Mesenchymal stem cell (in vitro differentiated cells and primary cell): ENCODE data around the gene SNRPF.

Experiments used
- DNase-seq: peaks from one replicate; pipeline ENCODE4 v3.0.0-alpha.2; 2013
- H2AFZ ChIP-seq: one replicate; pipeline ENCODE4 v1.6.1; 2013; ENCODE audit warnings: low read depth, mild to moderate bottlenecking, control low read depth, inconsistent platforms, low read length, moderate library complexity
- H2AK5ac ChIP-seq: 2 replicates; pipeline ENCODE4 v1.6.1; 2013; ENCODE audit warnings: low read length, moderate library complexity, mild to moderate bottlenecking, inconsistent platforms; ENCODE audit not compliant: severe bottlenecking
- H2BK120ac ChIP-seq: one replicate; pipeline ENCODE4 v1.6.1; 2013; ENCODE audit warnings: low read depth, mild to moderate bottlenecking, inconsistent platforms, low read length, moderate library complexity
- H2BK12ac ChIP-seq, 2 experiments: one replicate each; pipeline ENCODE4 v1.6.1; 2013; ENCODE audit warnings: inconsistent platforms in 2 of 2, low read length in 2 of 2, mild to moderate bottlenecking in 2 of 2, moderate library complexity in 2 of 2, control low read depth in 1 of 2
- H2BK15ac ChIP-seq: one replicate; pipeline ENCODE4 v1.6.1; 2013; ENCODE audit warnings: mild to moderate bottlenecking, low read depth, inconsistent platforms; ENCODE audit not compliant: poor library complexity, severe bottlenecking
- H2BK5ac ChIP-seq: 2 replicates; pipeline ENCODE4 v1.6.1; 2013; ENCODE audit warnings: low read depth, mild to moderate bottlenecking, low read length, control low read depth, inconsistent platforms; ENCODE audit not compliant: poor library complexity, severe bottlenecking
- H3K14ac ChIP-seq, 2 experiments: one replicate each; pipeline ENCODE4 v1.6.1; 2013; ENCODE audit warnings: inconsistent platforms in 2 of 2, low read length in 2 of 2, control low read depth in 1 of 2, mild to moderate bottlenecking in 1 of 2, moderate library complexity in 1 of 2
- H3K18ac ChIP-seq, 2 experiments: one replicate each; pipeline ENCODE4 v1.6.1; 2013; ENCODE audit warnings: inconsistent platforms in 2 of 2, low read length in 2 of 2, control low read depth in 1 of 2, low read depth in 1 of 2, mild to moderate bottlenecking in 1 of 2
- H3K23ac ChIP-seq, 2 experiments: one replicate each; pipeline ENCODE4 v1.6.1; 2013; ENCODE audit warnings: inconsistent platforms in 2 of 2, low read length in 2 of 2, mild to moderate bottlenecking in 2 of 2, moderate library complexity in 2 of 2, control low read depth in 1 of 2
- H3K27ac ChIP-seq: 2 replicates; pipeline ENCODE4 v1.5.1; 2013; ENCODE audit warnings: mild to moderate bottlenecking, moderate library complexity, low read length, control low read depth, inconsistent platforms; ENCODE audit not compliant: poor library complexity, severe bottlenecking
- H3K27me3 ChIP-seq, 2 experiments: 2 replicates each; pipeline versions ENCODE4 v1.6.1 to v1.7.0; 2013; ENCODE audit warnings: low read length in 2 of 2, mild to moderate bottlenecking in 2 of 2, moderate library complexity in 2 of 2, control low read depth in 1 of 2, inconsistent platforms in 1 of 2; ENCODE audit not compliant: control insufficient read depth in 1 of 2, insufficient read depth in 1 of 2
- H3K36me3 ChIP-seq, 2 experiments: 2 replicates each; pipeline versions ENCODE4 v1.6.1 to v1.7.0; 2013; ENCODE audit warnings: low read length in 2 of 2, control low read depth in 1 of 2, inconsistent platforms in 1 of 2, low read depth in 1 of 2, mild to moderate bottlenecking in 1 of 2; ENCODE audit not compliant: insufficient read depth in 2 of 2, control insufficient read depth in 1 of 2
- H3K4ac ChIP-seq, 2 experiments: one replicate each; pipeline ENCODE4 v1.6.1; 2013; ENCODE audit warnings: inconsistent platforms in 2 of 2, low read length in 2 of 2, mild to moderate bottlenecking in 2 of 2, moderate library complexity in 2 of 2, control low read depth in 1 of 2, low read depth in 1 of 2
- H3K4me1 ChIP-seq: 2 replicates; pipeline ENCODE4 v1.6.1; 2013; ENCODE audit warnings: low read depth, low read length, control low read depth; ENCODE audit not compliant: control insufficient read depth, insufficient read depth
- H3K4me2 ChIP-seq: 2 replicates; pipeline ENCODE4 v1.6.1; 2013; ENCODE audit warnings: low read length, mild to moderate bottlenecking, inconsistent platforms; ENCODE audit not compliant: poor library complexity, severe bottlenecking
- H3K4me3 ChIP-seq, 2 experiments: 2 replicates each; pipeline versions ENCODE4 v1.5.1 to v1.7.0; 2013; ENCODE audit warnings: low read length in 2 of 2, mild to moderate bottlenecking in 2 of 2, control low read depth in 1 of 2, low read depth in 1 of 2; ENCODE audit not compliant: insufficient read depth in 1 of 2
- H3K79me1 ChIP-seq: replicated peaks from 2 replicates; pipeline ENCODE4 v1.6.1; 2013; ENCODE audit warnings: mild to moderate bottlenecking, control low read depth, low read length, inconsistent platforms; ENCODE audit not compliant: poor library complexity, severe bottlenecking
- H3K9ac ChIP-seq: 2 replicates; pipeline ENCODE4 v1.7.0; 2013; ENCODE audit warnings: mild to moderate bottlenecking, low read length, moderate library complexity
- H3K9me3 ChIP-seq: 2 replicates; pipeline ENCODE4 v1.7.0; 2013; ENCODE audit warnings: mild to moderate bottlenecking, low read length; ENCODE audit not compliant: control insufficient read depth
- H4K8ac ChIP-seq: one replicate; pipeline ENCODE4 v1.6.1; 2013; ENCODE audit warnings: inconsistent platforms, mild to moderate bottlenecking, low read length, moderate library complexity
- H4K91ac ChIP-seq: one replicate; pipeline ENCODE4 v1.6.1; 2013; ENCODE audit warnings: mild to moderate bottlenecking, low read length, inconsistent platforms
- WGBS: methylation state at CpG from one replicate; pipeline ENCODE4 v1.1.7; 2013; ENCODE audit warnings: mixed read lengths; 5-methylcytosine and 5-hydroxymethylcytosine counted together

Gene SNRPF

DNA sequence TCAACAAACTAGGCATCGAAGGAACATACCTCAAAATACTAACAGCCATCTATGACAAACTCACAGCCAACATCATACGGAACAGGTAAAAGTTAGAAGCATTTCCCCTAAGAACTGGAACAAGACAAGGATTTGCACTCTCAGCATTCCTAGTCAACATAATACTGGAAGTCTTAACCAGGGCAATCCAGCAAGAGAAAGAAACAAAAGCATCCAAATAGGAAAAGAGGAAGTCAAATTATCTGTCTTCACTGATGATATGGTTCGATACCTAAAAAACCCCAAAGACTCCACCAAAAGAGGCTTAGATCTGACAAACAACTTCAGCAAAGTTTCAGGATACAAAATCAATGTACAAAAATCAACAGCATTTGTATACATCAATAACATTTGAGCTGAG, 51.1 kb downstream of the SNRPF start:
- no peak overlapping the region for H3K4me3 ChIP-seq
- WGBS, result 87% methylated on average over 3 of the region's 3 CpGs
- no peak overlapping the region for H2AFZ ChIP-seq
- no peak overlapping the region for H3K9ac ChIP-seq
- H2BK5ac ChIP-seq, result no peak overlapping the region
- DNase-seq, result no peak
- H3K9me3 ChIP-seq, result no peaks in the 10 kb centered on the region
- H4K8ac ChIP-seq, result no peak overlapping the region
- no peaks in the 10 kb centered on the region for H3K36me3 ChIP-seq
- H3K79me1 ChIP-seq, result no peaks in the 10 kb centered on the region
- H3K4me1 ChIP-seq, result peaks cover 2% of the 10 kb centered on the region
- H3K23ac ChIP-seq, result no peak overlapping the region
- H2BK15ac ChIP-seq, result no peak overlapping the region
- H4K91ac ChIP-seq, result no peak overlapping the region
- H3K27me3 ChIP-seq, result peaks cover 0 to 6% of the 10 kb centered on the region in 2 experiments
- H2BK120ac ChIP-seq, result no peak overlapping the region
- no peak overlapping the region for H3K4ac ChIP-seq
- no peak overlapping the region for H2BK12ac ChIP-seq
- H2AK5ac ChIP-seq, result no peak overlapping the region
- H3K18ac ChIP-seq, result no peak overlapping the region
- no peak overlapping the region for H3K14ac ChIP-seq
- H3K27ac ChIP-seq, result no peak overlapping the region
- H3K4me2 ChIP-seq, result no peak overlapping the region
